HK-2 (cell line): Measurements from ENCODE around the gene BRINP3.
"Not testable (repeated sequence)": the region's sequence is repeated elsewhere in the genome, so short reads cannot be mapped to it uniquely, and the experiment has no call there.

ENCODE experiments used
- DNase-seq: peaks from one replicate; pipeline ENCODE4 v3.0.0-alpha.2; 2018; ENCODE audit not compliant: unreplicated experiment

The BRINP3 gene

DNA sequence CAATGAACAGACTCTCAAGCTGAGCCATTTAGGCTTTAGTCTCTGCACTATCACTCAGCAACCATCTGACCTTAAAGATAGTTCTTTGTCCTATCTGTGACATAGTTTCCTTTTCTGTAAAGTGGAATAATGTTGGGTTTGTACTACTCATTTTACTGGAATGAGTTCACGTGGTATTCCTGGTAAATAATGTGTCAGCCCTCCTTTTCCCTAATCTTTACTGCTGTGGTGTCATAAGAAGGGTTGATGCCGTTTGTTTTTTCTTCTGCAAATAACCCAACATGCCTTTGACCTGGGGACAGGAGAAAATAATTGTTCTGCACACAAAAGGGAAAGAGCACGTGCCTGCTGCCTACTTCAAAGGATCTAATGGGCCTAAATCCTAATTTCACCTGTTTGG lies 297.8 kb downstream of the BRINP3 start:
- no peak for DNase-seq

DNA sequence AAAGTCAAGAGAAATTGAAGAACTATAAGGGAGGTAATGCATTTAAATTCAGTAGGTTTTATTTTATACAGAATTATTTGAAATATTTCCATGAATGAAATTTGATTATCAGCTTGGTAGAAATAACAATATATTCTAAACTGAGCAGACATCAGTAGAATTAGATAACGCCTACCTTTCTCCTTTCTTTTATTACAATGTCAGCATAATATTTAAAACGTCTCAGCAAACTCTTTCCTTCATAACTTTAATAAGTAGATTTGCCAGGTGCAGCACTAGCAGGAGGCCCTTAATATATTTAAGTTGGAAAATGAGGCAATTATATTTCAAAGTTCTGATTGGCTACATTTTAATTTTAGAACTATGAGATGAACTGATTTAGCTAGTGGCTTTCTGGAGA lies 298.8 kb downstream of the BRINP3 start:
- DNase-seq: no peak

DNA sequence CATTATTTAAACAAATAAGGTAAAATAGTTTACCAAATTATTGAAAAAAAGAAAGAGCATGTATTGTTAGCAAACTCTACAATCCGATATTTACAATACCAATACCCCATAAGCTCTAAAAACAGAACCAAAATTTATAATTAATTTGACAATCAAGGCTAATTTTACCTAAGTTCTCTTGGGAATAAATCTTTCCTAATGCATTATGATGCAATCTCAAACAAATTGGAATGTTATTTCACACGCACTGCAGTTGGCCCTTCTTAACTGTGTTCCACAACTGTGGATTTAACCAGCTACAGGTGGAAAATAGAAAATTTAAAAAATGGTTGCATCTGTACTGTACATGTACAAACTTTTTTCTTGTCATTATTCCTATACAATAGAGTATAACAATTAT lies 300.1 kb downstream of the BRINP3 start:
- DNase-seq: no peak

DNA sequence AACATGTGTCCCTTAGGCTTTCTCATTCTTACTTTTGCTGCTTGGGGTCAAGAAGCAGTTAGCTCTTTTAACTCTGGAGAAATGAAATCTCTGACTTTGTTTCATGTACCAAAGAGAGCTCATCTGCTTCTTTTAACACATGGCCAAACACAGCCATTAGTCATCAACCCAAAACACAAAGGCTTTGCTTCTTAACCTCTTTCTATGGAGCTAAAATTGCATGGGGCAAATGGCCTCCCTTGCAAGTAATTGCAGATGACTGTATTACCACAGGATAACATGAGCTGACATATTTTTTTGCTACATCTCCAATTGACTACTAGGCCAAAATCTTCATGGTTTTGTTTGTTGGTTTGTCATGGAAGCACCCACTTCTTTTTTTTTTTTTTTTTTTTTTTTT lies 300.9 kb downstream of the BRINP3 start:
- no peak for DNase-seq

DNA sequence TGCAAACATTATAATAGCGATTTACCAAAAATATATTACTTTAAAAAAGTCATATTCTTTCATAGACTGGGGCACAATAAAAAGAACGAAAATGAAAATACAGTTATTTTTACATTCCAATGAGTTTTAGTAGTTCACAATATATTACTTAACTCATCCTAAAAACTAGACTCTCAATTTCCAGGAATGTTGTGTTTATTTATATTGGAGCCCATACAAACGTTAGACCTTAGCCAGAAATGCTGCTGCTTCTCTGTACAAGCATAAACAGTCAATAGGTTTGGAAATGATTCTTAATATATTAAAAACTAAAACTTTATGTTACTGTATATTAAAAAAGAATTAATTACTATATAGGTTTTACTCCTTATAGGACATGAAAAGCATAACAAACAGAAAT lies 302.3 kb downstream of the BRINP3 start:
- no peak for DNase-seq

DNA sequence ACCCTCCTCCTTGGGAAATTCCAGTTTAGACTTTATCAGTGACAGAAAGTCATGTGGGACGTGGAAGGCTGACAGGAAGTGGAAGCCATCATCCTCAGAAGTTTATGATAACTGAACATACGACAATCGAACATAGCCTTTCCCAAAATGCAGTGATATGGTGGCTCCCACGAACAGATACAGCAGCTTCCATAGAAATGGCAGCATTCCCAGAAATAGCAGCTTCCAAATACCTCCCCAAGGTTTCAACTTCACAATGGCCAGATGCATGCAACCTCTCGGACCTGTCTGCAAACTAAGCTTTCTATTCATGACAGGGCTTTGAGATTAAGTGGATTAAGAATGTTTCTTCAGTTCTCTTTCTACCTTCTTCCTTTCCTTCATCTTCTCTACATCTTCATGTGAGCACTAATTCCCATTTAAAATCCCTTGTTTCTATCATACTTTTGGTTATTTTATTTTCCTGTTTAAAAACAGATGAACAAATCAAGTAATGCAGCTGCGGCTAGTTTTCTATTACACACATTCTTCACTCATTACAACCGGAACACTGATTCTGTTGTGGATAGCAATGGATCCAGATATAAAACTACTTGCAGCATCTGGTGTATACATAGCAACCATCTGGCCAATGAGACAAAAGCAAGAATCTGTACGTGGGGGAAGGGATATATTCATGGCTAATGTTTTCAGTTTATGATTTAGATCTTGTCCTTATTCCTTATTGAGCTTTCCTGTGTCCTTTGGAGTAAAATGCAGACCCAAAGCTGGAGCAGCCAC lies 304.8 kb downstream of the BRINP3 start:
- DNase-seq: no peak

DNA sequence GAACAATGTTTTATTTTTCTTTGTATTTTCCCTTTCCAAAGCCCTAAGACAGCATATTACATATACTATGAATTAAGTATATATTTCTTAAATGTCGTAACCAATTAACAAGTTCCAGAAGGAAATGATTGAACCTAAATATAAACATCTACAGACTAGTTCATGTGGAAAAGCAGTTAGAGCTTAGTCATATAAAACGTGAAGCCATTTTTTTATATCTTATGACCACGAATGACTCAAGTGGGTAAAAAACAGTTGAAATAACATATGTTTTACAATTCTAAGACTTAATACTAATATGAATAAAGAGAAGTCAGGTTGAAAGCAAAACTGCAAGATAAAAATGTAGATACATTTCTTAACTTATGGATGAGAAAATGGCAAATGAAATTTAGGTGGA lies 307.3 kb downstream of the BRINP3 start:
- no peak for DNase-seq

DNA sequence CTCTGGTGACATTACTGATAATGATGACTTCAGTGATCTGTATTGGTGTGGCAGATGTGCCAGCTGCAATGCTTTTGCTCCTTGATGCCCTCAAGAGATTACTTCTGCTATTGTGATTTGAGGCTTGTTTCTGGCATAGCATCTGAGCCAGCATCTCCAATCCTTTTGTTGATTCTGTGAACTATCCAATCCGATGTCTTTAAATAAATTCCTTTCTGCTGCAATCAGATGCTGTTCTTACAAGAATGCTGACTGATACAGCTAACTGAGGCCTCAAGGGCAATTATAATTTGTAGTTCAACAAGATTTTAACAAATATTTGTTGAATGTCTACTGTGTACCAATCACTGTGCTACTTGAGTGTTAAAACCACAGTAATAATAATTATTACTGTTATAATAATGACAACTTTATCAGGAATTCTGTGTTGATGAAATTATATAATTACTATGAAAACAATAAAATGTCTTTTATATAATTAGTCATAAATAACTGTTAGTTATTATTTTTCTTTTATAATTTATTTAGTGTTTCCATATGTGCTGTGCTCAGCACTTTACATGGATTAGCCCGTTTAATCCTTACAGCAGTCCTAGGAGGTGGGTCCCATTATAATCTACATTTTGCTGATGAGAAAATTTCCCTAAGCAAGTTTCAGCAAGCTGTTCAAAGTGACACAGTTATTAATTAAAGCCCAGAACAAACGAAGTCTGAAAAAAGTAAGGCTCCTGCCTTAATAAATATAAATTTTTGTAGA lies 308.2 kb downstream of the BRINP3 start:
- DNase-seq: no peak

DNA sequence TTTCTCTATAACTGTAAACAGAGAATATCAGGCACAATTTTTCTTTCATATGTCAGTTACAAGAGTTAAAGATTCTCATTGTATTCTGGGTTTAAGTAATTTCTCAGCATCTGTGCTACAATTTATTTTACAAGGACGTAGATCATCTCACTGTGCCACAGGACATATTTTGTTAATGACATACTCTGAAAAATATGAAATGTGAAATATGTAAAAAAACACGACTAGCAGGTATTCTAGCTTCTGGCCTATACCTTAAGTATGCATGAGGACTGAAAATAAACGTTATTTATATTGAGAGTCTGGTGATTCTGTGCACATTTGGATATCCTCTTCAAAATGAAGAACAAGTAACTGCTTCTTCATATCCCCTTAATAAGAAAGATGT lies 308.8 kb downstream of the BRINP3 start:
- DNase-seq: no peak

DNA sequence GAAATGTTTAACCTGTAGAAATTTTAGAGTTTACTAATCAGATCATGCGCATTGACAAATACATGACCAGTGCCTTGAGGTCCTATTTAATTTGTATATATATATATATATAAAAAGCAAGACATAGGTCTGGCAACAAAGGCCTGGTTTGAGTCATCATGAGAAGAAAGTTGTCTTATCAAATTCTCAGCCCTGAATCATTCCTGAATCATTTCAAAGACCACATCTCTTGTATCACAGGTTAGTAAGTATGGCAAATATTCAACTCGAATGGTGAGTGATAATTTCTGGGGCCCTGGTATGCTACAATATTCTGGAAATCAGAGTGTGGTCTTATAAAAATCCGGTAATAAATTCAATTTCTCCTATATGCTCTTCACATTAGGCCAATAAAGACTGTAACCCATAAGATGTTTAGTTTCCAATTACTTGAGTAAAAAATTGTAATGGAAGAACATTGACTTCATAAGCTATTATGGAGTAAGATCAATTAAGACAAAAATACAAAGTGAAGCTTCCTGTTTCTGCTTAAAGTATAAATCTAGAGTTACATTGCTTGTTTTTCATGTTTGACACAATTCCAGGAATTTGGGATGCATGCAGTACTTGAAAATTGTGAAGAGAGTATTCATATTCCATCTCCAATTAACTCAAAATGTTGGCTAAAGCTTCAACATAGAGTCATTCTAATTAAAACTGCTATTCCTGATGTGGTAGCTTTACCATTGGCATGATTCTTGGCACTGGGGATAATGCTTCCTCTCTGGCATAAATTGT lies 309.4 kb downstream of the BRINP3 start:
- no peak for DNase-seq

DNA sequence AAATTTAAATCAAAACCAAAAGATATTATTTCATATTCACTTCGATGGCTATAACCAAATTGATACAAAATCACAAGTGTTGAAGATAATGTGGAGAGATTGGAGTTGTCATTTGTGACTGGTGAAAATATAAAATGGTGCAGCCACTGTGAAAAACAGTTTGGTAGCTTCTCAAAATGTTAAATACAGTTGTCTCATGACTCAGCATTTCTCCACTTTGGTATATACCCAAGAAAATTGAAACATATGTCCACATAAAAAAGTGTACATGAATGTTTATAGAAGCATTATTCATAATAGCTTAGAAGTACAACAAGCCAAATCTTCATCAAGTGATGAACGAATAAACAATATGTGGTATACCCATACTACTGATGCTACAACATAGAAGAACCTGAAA lies 318.5 kb downstream of the BRINP3 start:
- DNase-seq: no peak

DNA sequence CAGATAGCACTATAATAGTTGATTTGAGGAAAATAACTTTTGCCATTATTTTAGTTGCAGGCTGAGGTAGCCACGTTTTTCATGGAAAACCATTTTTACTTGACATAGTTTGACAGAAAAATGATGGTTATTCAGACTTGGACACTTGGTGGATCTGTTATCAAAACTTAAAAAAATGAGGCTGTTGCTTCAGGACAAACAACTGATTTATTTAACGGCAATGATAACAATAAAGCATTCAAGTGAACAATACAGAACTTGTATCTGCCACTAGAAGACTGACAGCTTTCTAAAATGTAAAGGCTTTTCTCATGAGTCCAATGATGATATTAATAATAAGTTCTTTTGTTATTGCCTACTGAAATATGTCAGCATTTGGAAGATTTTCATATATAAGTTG lies 322.9 kb downstream of the BRINP3 start:
- DNase-seq: no peak

DNA sequence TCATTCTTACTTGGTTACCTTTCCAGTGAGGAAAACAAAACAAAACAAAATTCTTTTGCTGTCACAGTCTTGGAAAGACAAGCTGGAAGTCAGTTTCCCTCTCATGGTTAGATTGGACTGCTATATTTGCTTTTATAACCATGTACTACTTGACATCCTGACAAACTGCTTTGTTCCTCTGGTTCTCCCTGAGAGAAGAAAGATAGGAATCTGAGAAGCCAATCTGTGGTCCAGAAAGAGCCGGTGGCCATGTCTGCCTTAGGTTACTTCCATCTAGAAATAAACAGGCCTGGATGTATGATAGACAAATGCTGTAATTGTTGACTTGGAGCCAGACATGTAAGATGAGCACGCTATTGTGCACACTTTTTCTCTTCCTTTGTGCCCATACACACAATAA lies 330.0 kb downstream of the BRINP3 start:
- DNase-seq: no peak

DNA sequence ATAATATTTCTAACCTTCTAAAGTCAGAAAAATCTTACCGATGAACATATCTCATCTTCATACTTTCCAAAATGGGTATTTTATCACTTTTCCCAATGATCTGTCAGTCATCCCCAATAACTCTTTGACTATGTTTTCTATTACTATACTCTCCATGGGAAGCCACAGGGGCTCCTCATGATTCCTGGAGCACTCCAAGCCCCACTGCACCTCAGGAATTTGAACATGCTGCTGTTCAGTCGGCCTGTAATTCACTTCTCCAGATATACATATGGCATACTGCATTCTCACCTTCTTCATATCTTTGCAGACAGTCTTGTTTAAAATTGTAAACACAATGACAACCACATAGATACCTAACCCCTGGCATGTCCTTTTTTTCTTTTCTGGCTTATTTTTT lies 333.0 kb downstream of the BRINP3 start:
- no peak for DNase-seq

DNA sequence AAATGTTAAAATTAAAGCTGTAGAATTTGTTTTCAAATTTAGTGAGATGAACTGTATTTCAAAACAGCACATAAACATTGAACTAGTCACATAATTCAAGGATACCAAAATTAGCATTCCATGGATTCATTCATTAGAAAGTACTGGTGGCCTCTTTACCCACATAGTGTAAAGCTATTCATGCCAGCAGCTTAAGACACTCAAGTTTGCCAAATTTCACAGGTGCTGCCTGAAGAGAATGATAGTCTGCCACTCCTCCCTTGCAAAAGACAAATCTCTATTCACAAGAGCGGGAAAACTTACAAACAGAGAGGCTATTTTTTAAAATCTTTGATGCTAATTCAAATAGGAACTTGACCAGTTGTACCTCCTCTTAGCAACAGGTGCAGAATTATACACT lies 337.0 kb downstream of the BRINP3 start:
- DNase-seq: no peak

DNA sequence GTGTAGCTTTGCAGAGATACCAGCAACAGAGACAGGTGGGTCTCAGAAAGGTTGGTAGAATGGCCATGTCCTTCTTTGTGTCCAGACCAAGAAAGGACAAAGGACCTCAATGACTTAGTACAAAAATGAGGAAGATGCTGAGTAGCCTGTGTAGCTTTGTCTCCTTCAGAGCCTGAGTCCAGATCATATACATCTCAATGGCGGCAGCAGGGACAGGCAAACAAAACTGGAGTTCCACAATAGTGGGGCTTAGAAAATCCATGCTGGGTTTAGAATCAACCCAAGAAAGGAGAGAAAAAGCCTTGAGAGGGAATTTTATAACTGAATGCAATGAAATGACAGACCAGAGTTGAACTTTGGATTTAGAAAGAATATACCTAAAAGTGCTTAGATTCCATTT lies 339.0 kb downstream of the BRINP3 start:
- DNase-seq: no peak

DNA sequence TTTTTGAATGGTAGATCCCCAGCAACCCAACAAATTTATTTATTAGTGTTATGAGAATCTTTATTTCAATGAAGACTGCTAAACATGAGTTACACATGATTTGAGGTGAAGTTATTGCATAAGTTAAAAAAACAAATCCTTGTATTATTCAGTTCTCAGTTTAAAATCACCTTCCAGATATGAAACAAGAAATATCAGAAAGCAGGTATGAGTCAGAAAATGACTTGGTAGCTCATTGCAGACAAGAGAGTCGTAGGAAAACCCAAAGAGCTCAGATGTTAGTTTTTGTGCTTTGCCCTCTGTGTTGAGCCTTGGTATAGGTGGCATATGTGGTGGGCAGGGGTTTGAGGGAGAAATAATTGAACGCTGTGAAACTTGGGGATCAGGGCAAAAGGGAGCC lies 339.4 kb downstream of the BRINP3 start:
- no peak for DNase-seq

DNA sequence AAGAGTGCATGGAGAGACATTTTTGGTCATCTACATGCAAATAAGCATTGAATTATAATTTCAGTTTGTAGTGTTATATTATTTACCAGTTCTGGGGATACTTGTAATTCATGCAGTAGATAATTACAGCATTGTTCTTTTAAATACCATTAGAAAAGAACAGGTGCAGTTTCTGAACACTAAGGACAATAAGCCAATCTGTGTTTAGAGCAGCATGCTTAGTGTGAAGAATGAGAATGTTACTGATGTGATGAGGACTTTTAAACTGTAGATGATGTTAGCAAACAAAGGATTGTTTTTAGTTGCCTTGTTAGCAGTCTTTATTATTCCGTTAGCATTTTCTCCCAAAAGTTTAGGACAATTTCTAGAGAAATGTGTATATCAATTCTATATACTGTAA lies 348.3 kb downstream of the BRINP3 start:
- no peak for DNase-seq

DNA sequence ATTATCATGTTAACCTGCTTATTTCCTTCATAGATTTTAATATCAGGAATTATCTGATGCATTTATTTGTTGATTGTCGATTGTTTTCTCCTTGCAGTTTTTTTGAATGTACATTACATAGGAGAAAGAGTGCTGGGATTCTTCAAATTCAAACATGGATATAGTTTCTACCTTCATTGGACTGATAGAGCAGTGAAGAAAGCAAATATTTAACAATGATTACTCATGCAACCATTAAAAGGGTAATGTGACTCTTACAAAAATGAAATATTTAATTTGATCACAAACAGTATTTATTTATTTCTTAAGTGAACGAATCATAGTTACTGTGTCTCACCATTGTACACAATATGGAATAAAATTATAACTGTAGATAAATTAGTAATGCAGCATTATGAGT lies 350.9 kb downstream of the BRINP3 start:
- no peak for DNase-seq

DNA sequence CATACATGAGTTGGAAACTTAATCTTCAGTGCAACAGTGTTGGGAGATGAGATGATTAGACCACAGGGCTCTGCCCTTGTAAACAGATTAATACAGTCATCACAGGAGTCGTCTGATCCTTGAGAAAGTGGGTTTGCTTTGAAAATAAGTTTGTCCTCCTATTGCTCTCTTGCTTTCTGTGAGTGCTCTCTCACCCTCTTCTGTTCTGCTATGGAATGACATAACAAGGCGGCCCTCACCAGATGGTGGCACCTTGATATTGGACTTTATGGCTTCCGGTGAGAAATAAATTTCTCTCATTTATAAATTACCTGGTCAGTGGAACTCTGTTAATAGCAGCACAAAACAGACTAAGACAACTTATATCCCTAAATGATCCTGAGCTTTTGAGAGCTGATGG lies 353.6 kb downstream of the BRINP3 start:
- DNase-seq: no peak

DNA sequence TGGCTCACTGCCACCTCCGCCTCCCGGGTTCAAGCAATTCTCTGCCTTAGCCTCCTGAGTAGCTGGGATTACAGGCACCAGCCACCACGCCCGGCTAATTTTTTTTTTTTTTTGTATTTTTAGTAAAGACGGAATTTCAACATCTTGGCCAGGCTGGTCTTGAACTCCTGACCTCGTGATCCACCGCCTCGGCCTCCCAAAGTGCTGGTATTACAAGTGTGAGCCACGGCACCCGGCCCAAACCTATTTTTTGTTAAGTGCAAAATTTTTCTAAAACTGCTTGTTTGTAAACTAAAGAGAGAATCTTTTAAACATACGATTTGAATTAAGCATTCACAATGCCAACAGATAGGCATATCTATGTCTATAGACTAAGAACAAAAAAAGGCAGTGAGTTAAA lies 357.1 kb downstream of the BRINP3 start:
- not testable (repeated sequence) for DNase-seq

DNA sequence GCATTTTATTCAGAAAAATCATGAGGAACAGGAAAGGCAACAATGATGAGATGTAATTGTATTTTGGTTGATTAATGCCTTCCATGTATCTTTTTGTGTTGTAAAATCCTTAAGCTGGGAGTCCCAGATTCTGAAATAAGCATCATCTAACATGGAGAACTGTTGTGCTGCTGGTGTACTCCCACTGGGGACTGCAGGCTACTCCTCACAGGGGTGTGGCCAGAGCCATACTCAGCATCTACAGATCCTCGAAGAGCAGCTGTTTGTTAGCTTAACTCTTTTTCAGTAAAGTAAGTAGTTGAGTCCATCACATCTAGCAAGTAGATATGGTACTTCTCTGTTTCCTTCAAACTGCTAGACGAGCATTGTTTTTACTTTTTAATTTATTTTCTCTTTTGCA lies 358.0 kb downstream of the BRINP3 start:
- no peak for DNase-seq

DNA sequence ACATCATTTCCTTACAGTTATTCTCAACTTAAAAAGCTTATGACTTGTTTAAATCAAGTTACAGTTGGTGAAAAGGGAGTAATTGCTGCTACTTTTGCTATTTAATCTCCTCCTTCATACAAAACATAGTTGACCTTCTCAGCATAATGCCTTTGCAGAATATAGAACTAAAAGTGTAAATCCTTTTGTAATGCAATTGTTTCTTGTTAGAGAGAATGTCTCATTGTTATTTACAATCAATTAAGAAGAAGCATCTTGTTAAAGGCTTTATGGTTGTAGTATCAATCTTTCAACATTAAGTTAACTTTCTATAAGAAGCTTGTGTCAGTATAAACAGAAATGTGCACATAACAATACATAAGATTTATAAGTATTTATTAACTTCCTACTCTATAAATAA lies 360.7 kb downstream of the BRINP3 start:
- no peak for DNase-seq
